ENCODE results near the gene AFF4.
"Not testable (repeated sequence)": the region's sequence is repeated elsewhere in the genome, so short reads cannot be mapped to it uniquely, and the experiment has no call there.

The AFF4 gene

DNA sequence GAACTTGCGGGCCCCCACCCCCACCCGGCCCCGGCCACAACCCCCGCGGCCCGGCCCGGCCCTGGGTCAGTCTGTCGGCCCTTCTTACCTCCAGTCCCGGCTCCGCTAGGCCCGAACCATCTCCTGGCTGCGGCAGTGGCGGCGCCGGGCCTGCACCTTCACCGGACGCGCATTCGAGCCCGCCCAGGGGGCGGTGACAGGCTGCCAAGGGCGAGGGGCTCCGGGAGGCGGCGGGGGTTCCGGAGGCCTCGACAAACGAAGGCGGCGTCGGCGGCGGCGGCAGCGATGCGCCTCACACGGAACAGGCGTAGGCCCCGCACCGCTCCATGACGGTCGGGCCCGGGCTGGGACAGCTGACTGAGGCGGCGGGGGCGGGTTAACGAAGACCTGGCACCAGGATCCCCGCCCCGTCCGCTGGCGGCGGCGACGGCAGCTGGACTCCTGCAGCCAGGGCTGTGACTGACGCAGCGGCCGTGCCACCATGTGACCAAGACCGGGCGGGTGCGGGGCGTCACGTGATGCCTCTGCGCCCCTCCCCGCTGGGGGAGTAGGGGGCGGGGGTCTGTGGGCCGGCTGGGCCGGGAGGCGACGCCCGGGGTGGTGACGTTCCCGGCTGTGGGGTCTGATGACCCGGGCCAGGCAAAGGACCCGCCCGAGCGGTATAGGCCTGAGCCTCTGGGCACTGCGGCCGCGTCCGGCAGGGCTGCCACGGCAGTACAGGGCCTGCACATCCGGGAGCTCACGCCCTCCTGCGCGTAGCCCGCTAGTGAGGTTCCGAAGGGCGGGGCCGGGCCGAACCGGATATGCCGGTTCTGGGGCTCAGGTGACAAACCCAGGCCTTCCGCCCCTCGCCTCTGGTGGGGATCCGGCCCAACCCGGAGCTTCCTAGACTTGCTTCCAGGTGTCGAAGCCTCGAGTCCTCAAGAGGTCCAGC, at the start of gene AFF4:
Gene AFF4 (minus strand): TSS at position 464 of the 934 bp plus-strand sequence. CDS start 26,445 bp downstream, outside the sequence.
- no peak for TF ChIP-seq CTCF (IDR thresholded peaks at IDR 0.05)
- peaks cover 23% of the 10 kb centered on the region for H3K36me3 Mint-ChIP-seq (ENCODE audit: low read depth)
- peaks cover 28% of the 10 kb centered on the region for H3K4me1 Mint-ChIP-seq
- peaks cover 4% of the 10 kb centered on the region for H3K9me3 Mint-ChIP-seq
- H3K27me3 Mint-ChIP-seq (ENCODE audit: low read depth, poor library complexity) = peaks cover 5% of the 10 kb centered on the region
- peak; percentile 93 for DNase-seq
- H3K27ac Mint-ChIP-seq = peak within 1 kb of the TSS; percentile 100
- H3K4me3 Mint-ChIP-seq = peak within 1 kb of the TSS; percentile 98

GRCh38 chr5:133008455-133008854, 45.0 kb upstream of the AFF4 start:
- peaks cover 56% of the 10 kb centered on the region for H3K36me3 Mint-ChIP-seq (ENCODE audit: low read depth)
- peaks cover 23% of the 10 kb centered on the region for H3K9me3 Mint-ChIP-seq
- H3K27ac Mint-ChIP-seq; H3K27me3 Mint-ChIP-seq (ENCODE audit: low read depth, poor library complexity); H3K4me3 Mint-ChIP-seq; H3K4me1 Mint-ChIP-seq; DNase-seq: not testable (repeated sequence)

- no peaks in the 10 kb centered on the region for H3K27me3 Mint-ChIP-seq (ENCODE audit: low read depth, poor library complexity)
- H3K9me3 Mint-ChIP-seq = peaks cover 16% of the 10 kb centered on the region
- no peaks in the 10 kb centered on the region for H3K4me1 Mint-ChIP-seq
- no peak overlapping the region for H3K27ac Mint-ChIP-seq
- no peak for DNase-seq
- no peak overlapping the region for H3K4me3 Mint-ChIP-seq
- TF ChIP-seq CTCF (IDR thresholded peaks at IDR 0.05) = no peak
- H3K36me3 Mint-ChIP-seq (ENCODE audit: low read depth) = peaks cover 54% of the 10 kb centered on the region
Measured at GRCh38 chr5:133006653-133007052, 43.2 kb upstream of the AFF4 start.

DNA sequence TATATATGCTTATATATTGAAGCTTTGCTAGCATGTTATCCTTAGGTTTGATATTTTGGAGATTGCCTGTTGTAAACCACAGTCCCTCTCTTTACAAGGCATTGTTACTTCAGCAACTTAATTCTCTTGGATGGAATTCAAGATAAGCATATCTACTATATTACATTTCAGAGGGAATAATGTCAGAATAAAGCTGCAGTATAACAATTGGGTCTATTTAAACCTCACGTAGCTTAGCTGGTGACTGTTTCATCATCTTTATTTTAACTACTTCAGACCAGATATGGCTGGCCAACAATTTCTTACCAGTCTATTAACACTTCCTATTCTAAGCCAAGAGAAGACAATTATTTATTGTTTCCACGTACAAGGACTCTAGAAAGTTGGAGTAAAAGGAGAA, 35.8 kb upstream of the AFF4 start:
- H3K36me3 Mint-ChIP-seq (ENCODE audit: low read depth) = peaks cover 15% of the 10 kb centered on the region
- no peak for TF ChIP-seq CTCF (IDR thresholded peaks at IDR 0.05)
- peaks cover 2% of the 10 kb centered on the region for H3K27me3 Mint-ChIP-seq (ENCODE audit: low read depth, poor library complexity)
- no peaks in the 10 kb centered on the region for H3K4me1 Mint-ChIP-seq
- no peaks in the 10 kb centered on the region for H3K9me3 Mint-ChIP-seq
- H3K27ac Mint-ChIP-seq = no peak overlapping the region
- no peak for DNase-seq
- H3K4me3 Mint-ChIP-seq = no peak overlapping the region

DNA sequence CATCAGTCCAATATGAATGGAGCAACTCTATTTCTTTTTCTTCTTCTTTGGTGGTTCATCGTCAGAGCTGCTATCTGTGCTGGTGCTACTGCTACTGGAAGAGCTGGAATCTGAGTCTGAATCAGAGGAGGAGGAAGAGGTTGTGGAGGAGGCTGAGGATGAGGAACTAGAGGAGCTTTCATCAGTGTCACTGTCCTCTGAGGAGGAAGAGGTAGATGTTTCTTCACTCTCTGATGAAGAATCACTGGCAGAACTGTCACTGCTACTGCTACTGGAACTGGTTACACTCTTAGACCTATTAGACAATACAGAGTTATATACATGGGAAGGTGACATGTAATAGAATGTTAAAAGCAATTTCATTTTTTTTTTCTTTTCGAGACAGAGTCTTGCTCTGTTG, 35.1 kb upstream of the AFF4 start:
- no peak for DNase-seq
- no peak for TF ChIP-seq CTCF (IDR thresholded peaks at IDR 0.05)
- Mint-ChIP-seq H3K4me3 (no peak overlapping the region), H3K9me3 (no peaks in the 10 kb centered on the region), H3K27me3 (ENCODE audit: low read depth, poor library complexity) (peaks cover 2% of the 10 kb centered on the region), H3K4me1 (no peaks in the 10 kb centered on the region), H3K36me3 (ENCODE audit: low read depth) (peaks cover 15% of the 10 kb centered on the region), H3K27ac (no peak overlapping the region)

- Mint-ChIP-seq H3K27me3 (ENCODE audit: low read depth, poor library complexity) (peaks cover 2% of the 10 kb centered on the region), H3K4me3 (no peak overlapping the region), H3K27ac (no peak overlapping the region), H3K9me3 (no peaks in the 10 kb centered on the region), H3K4me1 (no peaks in the 10 kb centered on the region), H3K36me3 (ENCODE audit: low read depth) (peaks cover 1% of the 10 kb centered on the region)
- no peak for DNase-seq
- TF ChIP-seq CTCF (IDR thresholded peaks at IDR 0.05) = no peak
Measured at GRCh38 chr5:132996307-132996706, 32.9 kb upstream of the AFF4 start.
